ENCODE data around the gene MRPL14.

Gene MRPL14

DNA sequence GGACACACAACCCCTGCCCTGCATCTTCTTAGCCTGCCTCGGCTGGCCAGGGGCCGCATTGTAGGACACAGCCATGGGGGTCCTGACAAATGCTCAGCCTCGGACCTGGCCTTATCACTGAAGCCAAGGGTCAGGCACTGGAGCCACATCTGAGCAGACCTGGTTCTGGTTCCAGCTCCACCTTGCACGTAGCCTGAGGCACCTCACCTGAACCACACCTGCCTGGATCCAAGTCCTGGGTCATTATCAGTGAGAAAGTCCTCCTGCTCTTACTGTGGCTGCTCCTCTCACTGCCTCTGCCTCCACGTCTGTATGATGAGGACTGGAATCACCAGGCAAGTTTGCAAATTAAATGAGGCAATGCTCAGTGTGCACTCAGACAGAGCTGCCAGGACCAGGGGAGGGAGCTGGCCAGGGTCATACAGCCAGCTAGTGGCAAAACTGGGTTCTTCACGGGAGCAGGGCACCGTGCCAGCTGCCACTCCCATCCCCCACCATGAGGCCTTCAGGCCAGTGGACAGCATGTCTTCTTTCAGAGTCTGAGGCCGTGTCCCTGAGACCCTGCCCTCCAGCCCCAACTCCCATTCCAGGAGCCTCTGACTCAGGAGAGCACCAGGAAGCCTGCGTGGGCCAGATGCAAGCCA, 40.2 kb downstream of the MRPL14 start:
- no peak for DNase-seq (ENCODE audit: extremely low spot score, insufficient read length, low read depth)

DNA sequence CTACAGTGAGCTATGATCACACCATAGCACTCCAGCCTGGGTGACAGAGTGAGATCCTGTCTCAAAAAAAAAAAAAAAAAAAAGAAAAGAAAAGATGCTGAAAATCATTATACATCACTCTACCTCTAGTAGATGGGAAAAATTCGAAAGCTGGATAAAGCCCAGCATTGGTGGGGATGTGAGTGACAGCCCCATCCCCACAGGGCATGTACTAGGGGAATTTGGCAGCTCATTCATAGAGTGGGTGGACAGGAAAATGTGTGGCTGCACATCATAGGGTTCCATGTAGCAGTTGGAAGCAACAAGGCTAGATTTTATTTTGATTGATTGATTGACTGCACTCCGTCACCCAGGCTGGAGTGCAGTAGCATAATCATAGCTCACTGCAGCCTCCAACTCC, 42.0 kb downstream of the MRPL14 start:
- FAIRE-seq = no peak
- no peak for DNase-seq (ENCODE audit: extremely low spot score, insufficient read length, low read depth)

More for the DNA sequence above, 40.2 kb downstream of the MRPL14 start:
- no peak for FAIRE-seq

DNA sequence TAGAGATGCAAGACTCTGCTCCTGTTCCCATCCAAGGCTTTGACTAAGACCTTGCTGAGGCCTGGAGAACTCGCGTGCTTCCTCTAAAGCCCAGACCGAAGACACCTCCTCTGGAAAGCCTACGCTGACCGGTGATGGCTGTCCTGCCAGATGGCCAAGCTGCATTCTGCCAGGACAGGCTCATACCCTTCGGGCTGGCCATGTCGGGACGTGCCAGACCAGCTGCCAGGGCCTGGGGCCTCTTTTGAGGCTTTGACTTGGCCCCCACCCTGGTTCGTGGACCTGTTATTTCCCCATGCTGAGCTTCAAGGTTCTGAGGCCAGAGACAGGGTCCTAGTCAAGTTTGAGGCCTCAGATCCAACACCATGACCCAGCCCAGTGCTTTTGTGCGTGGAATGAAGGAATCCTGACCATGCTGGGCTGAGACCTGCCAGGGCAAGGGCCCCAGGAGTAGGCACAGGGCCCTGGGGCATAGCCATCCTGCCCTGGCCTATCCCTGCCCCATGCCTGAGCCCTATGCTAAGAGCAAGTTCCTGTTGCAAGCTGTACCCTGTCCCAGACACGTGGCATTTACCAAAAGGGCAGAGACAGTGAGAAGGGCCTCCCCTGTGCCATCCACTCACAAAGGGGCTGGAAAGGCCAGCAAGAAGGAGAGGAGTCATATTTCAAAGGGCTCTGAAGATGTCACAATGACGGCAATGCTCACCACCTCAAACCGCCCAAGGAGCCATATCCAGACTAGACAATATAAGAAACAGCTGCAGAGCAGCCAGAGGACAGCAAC, 42.8 kb downstream of the MRPL14 start:
- FAIRE-seq = no peak
- no peak for DNase-seq (ENCODE audit: extremely low spot score, insufficient read length, low read depth)

DNA sequence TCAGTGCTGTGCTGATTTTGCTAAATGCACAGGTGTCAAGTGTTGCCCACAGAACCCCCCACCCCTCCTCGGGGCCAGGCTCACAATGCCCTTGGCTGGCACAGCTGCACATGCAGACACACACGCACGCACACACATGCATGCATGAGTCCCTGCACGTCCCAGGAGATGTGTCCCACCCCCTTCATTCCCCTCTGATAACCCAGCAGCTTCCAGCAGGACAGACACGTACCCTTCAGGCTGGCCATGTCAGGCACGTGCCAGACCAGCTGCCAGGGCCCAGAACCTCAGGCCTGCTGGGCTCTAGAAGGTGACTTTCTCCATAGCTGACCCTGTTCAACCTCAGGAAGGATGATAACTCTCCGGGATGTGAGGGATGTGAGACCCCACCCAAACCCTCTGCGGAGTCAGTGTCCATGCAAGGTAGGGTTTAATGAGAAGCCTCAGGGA, 44.4 kb downstream of the MRPL14 start:
- DNase-seq (ENCODE audit: extremely low spot score, insufficient read length, low read depth) (no peak), FAIRE-seq (no peak)

DNA sequence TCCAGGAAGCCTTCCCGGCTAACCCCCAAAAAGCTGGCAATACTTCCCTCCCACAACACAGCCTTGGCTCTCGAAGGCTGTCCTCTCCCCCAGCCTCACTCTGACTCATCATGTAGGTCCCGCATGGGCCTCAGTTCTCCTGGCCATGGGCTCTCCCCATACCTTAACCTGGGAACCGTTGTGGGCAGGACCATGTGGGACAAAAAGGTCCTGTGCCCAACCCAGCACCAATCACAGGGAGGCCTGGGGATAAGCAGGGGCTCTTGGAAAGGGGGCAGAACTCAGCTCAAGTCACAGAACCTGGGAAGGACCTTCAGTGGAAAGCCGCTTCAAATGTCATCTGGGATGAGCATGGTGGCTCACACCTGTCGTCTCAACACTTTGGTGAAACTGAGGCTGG, 45.5 kb downstream of the MRPL14 start:
- DNase-seq (ENCODE audit: extremely low spot score, insufficient read length, low read depth) (no peak), FAIRE-seq (no peak)

DNA sequence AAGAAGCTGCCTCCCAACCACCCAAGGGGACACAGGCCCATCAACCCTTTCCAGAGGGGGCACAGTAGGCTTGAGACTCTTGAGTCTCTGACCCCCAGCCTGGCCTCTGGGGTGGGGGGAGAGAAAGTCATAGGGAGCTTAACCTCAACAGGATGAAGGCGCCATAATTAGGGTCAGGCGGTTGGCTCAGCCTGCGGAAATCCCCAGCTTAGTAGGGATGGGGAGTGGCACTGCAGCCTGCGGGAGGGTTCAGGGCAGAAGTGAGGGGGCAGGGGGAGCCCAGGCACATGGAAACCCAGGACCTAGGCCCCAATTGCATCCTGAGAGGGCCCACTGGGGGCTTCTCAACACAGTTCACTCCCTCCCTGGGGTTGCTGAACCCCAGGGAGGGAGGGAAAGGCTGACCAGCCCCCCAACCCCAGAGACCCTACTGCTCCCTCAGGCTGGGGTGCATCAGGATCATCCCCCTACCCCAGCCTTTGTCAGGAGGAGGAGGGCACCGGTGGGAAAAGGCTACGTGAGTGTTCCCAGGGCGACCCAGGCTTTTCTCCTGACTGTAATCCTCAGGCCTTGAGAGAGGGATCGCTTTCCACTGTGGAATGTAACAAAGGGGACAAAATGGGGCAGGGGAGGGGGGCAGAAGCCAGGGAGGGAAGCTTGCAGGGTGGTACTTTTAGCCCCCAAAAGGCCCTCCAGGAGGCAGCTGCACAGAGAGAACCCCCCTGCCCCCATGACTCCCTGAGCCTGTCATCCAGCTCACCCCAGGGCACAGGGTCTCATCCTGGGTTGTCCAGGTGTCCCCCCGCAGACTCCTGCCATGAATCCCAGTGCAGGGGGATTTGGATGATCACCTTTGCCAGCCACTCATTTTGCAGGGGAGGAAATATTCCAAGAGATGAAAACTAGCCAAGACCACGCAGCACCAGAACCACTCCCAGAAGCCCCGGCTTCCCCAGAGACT, 46.4 kb downstream of the MRPL14 start:
- FAIRE-seq = no peak
- no peak for DNase-seq (ENCODE audit: extremely low spot score, insufficient read length, low read depth)

DNA sequence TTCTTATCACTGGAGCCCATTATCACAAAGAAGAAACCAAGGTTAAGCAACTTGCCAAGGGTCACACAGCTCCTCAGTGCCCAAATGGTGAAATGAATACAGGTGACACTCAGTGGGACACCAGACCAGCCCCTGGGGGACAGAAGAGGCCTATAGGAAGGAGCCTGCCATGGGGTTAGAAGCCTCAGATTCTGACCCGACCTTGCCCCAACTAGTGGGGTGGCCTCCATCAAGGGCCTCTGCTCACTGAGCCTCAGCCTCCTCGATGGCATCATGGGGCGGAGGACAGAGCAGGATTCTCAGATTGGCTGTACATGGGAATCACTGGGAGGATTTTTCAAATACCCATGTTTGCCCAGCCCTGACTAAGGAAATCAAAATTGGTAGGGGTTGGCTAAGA, 47.6 kb downstream of the MRPL14 start:
- no peak for FAIRE-seq
- no peak for DNase-seq (ENCODE audit: extremely low spot score, insufficient read length, low read depth)

DNA sequence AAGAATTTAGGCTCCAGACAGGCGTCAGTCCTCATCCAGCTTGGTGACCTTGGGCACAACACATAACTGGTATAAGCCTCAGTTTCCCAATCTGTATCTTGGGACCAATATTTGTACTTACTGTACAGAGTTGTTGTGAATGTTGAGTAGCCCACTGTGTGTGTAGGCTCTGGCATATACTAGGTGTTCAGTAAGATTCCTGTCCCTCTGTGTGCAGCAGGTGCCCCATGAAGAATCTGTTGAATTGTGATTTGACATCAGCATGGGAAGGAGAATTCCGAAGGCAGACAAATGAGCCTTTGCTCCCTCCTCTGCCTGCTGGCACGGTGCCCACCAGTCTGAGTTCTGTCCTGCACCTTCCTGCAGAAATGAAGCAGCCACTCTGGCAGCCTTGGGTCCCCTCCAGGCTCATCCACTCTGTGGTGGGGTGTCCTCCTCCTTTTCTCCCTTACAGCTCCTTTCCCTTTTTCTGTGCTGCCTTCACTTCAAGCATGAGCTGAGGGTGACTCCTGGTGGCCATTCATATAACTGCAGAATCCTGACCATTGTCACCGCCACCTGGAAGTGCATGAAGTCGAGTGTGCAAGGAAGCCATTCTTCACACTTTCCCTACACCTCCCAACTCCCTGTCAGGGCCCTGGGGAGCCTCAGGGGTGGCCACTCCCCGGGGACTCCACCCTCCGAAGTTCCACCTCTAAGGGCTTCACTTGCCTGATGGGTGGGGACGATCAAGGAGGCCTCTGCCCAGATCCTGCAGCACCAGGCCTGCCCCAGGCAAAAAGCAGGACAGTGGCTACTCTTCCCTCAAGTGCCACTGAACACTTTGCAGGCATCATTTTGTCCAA, 48.2 kb downstream of the MRPL14 start:
- FAIRE-seq (peak; percentile 84), DNase-seq (ENCODE audit: extremely low spot score, insufficient read length, low read depth) (peak; percentile 51)

DNA sequence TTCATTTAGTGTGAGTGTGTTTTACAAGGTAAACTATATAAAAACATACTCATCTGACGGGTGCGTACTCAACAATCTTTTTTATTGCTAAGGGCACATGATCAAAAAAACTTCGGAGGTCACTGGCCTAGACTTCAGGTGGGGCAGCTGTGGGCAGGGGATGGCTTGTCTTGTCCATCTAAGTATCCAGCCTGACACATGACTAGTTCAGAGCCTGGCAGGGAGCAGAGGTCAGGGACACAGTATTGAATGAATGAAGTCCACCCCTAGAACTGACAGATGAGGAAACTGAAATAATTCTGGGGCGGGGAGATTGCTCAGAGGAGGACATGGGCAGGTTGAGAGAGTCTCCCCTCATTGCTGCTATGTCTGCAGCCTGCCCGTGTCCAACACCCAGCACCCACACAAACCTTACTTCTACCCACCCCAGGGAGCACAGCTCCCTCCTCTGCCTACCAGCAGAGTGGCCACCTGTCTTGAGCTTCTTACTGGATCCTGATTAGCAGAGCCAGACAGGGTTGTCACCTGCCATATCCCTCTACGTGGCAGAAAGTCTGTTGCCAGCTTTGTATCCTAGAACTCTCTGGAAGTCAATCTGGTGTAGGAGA, 48.9 kb downstream of the MRPL14 start:
- DNase-seq (ENCODE audit: extremely low spot score, insufficient read length, low read depth) = no peak
- FAIRE-seq = no peak

DNA sequence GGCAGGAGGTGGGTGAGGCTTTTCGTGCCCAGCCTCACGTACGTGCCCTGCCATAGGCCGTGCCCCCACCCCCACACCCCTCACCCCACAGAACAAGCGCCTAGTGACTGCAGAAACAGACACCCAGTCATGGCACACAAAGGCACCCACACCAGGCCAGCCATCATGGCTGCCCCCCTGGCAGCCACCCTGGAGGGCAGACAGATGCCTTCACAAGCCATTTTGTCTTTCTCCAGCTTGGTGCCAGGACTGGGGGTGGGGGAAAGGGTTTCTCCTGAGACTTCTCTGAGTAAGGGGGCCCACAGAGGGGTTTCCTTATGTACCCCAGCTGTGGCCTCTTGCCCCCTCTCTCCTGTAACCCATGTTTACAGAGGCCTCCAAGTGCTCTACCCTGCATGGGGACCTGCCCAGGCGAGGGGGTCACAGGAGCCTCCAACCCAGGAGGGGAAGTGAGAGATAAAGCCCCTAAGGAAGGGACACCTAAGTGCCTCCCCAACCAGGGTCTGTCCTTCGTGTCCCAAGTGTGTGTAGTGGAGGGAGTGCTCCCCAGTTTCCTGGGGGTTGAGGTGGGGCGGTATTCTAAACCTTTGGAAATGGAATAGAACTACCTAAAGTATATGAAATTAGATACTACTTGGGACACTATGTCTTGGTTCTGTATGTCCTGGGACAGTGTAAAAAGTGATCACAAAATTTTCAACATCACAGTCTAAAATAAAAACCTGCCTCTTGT, 49.9 kb downstream of the MRPL14 start:
- DNase-seq (ENCODE audit: extremely low spot score, insufficient read length, low read depth) = no peak
- no peak for FAIRE-seq

DNA sequence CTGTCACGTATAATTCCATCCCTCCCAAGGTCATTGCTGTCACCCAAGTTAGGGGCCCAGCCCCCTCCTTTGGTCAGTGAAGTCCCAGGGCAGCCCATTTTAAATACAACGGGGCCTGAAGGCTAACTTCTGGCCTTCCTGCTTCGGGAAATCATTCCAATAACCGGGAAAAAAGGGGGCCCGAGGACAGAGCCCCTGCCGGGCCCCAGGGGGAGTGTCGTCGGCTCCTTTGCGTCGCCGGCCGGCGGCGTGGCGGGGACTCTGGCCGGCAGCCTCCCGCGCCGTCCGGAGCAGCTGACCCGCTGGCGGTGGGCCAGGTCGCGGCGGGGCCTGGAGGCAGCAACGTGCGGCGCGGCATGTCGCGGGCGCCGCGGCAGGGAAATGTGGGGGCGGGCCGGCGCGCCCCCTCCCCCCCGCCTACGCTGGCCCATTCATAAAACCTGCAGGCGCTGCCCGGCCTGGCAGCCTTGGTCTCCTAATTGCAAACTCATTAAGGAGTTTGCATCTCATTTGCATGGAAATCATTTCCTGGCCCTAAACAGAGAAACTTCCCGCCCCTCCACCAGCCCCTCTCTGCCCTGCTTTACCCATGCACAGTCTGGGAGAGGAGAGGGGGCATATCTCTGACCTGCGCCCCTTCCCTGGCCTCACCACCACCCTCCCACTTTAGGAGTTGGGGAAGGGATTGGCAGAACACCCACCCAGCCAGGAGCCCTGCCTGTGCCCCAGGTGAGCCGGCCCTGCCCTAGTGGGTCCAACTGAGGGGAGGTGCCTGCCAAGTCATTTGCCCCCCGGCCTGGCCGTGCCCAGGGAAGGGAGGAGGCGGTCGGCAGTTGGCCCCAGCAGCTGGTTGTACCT, 50.7 kb downstream of the MRPL14 start:
- no peak for DNase-seq (ENCODE audit: extremely low spot score, insufficient read length, low read depth)
- FAIRE-seq = no peak

DNA sequence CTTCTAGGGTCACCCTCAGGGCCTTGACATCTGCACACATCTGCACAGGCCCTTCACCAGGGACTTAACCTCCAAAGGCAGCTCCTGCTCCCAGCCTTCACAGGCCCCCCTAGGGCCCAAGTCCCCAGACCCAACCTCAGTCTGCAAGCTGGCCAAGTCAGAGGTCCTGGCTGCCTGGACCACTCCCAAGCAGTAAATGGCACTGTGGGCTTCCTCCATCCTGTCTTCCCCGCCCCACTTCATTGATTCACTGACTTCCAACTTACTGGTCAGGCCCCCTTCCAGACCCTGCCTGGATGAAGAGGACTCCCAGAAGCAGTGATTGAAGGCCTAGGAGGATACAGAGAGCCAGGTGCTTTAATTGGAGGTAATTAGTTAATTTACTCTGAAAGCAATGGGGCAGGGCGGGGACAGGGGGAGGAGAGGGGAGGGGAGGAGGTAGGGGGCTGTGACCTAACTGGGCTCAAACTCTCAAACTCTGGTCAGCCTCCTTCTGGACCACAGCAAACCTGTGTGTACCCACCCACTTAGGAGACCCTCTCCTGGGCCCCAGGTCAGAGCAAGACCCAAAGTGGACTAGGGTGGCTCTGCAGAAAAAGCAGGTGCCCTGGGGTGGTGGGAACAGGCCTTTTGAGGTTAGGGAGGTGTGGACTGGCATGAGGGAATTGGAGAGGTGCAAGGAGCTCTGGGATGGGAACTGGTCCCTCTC, 51.5 kb downstream of the MRPL14 start:
- no peak for DNase-seq (ENCODE audit: extremely low spot score, insufficient read length, low read depth)

DNA sequence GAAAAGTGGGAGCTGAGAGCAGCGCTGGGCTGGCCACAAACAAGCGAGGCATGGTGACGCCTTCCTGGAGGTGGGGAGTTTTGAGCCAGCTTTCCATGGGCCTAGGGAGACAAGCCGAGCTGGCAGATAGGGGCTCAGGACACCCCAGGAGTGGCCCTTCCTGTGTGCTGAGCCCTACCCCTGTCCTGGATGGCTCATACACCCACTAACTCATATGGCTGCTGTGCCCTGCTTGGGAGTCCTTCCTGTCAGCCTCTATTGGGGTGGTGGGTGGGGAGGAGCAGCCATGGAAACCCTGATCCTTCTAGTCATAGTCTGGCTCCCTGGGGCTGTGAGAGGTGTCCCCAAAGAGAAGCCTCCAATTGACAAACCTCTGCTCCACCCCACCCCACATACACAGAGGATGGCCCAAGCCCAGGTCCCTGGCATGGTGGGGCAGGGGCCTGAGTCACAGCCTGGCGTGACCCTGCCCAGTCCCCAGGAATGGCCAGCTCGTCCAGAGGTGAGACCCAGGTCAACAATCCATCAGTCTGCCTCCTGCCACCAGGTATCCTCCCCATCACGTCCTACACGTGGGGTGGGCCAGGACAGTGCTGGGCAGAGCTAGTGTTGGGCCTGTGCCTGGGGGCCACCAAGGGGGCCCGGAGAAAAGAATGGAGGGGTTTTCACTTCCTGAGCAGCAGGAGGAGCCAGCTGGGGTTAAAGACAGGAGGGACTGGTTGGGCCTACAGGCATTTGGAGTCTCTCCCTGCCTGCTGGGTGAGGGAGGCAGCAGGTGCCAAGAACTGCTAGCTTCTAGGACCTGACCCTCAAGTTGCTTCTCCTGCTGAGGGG, 52.2 kb downstream of the MRPL14 start:
- no peak for FAIRE-seq

More for the DNA sequence above, 51.5 kb downstream of the MRPL14 start:
- no peak for FAIRE-seq

DNA sequence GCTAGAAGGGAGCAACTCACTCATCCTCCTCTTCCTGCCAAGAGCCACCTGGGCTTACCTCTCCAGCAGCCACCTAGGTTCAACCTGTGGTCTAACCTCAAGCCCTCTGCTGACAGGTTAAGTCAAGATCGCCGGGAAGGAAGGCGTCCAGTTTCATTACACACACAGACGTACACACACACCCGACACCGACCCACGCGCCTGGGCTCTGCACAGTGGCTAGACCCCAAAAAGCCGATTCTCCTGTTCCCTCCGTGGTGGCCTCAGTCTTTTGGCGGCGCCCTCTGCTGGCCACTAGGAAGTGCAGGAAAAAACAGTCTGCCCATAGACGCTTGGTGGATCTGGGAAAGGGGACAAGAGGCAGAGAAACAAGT, 52.8 kb downstream of the MRPL14 start:
- DNase-seq (ENCODE audit: extremely low spot score, insufficient read length, low read depth) (peak; percentile 71), FAIRE-seq (peak; percentile 82)

More for the DNA sequence above, 52.2 kb downstream of the MRPL14 start:
- no peak for DNase-seq (ENCODE audit: extremely low spot score, insufficient read length, low read depth)

DNA sequence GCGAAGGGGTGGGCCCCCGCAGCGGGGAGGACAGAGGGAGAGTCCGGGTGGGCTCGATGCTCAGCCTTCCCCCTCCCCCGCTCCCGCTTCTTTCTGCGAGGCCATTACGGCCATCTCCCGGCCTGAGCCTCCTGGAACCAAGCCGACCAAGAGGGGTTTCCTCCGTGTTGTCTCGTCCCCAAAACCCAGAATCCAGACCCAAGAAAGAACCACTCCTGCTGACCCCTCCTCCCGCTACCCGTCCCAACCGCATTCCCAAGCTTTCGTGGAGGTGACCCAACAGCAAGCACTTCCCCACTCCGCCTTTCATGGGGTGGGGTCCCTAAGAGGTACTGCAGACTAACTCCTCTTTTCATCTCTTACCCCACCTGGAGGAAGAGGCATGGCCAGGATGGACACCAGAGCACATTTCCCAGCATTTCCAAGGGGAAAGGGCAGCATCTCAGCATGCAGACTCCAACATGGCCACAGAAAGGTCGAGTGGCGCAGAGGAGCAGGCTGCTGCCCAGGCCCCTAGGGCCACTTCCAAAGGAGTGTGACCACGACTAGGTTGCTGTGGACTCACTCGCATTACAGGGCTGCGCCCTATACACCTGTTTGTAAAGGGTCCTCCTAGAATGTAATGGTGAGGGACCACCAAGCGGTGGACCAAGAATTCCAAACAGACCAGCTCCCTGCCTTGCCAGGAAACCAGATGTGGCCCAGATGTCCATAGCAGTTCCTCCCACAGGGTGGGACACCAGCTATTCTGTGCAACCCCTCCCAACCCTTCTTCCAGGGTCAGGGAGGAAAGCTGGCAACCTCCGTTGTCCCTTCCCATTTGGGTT, 53.4 kb downstream of the MRPL14 start:
- DNase-seq (ENCODE audit: extremely low spot score, insufficient read length, low read depth) (no peak), FAIRE-seq (no peak)

Data from GM18507 (cell line).